ENCODE measurements around the gene SEPTIN14.
"Not testable (repeated sequence)": the region's sequence is repeated elsewhere in the genome, so short reads cannot be mapped to it uniquely, and the experiment has no call there.

Gene SEPTIN14

GRCh38 chr7:55871932-55872485, 9.5 kb upstream of the SEPTIN14 start:
- Histone ChIP-seq H3K79me2 (ENCODE audit: insufficient read depth, low read length) (no peaks in the 10 kb centered on the region), H4K20me1 (ENCODE audit: low read depth, low read length) (no peaks in the 10 kb centered on the region), H3K27me3 (ENCODE audit: low read length) (no peaks in the 10 kb centered on the region), H3K4me3 (ENCODE audit: insufficient read depth, low read length, poor library complexity, severe bottlenecking) (no peak overlapping the region), H3K27ac (ENCODE audit: low read depth, low read length) (no peak overlapping the region), H3K9me2 (replicated peaks; ENCODE audit: insufficient read depth, low read length) (no peaks in the 10 kb centered on the region), H3K9me3 (ENCODE audit: insufficient read depth, low read length) (no peaks in the 10 kb centered on the region), H3K9ac (ENCODE audit: low read length) (no peak overlapping the region), H3K4me2 (ENCODE audit: low read depth, low read length, poor library complexity, severe bottlenecking) (no peak overlapping the region), H2AFZ (ENCODE audit: low read depth, low read length, severe bottlenecking) (no peak overlapping the region), H3F3A (ENCODE audit: insufficient read depth) (no peaks in the 10 kb centered on the region), H3K36me3 (ENCODE audit: low read length) (no peaks in the 10 kb centered on the region)
- TF ChIP-seq CTCF (IDR thresholded peaks at IDR 0.05; ENCODE audit: insufficient read depth, low read length, poor library complexity, severe bottlenecking) (no peak), EZH2phosphoT487 (conservative IDR thresholded peaks at IDR 0.05; ENCODE audit: low read length) (no peak)

GRCh38 chr7:55868989-55869388, 6.4 kb upstream of the SEPTIN14 start:
- not testable (repeated sequence) for H3K4me3 ChIP-seq (ENCODE audit: insufficient read depth, low read length, poor library complexity, severe bottlenecking); H3K9me3 ChIP-seq (ENCODE audit: insufficient read depth, low read length); H3K36me3 ChIP-seq (ENCODE audit: low read length); H3K79me2 ChIP-seq (ENCODE audit: insufficient read depth, low read length); H3K4me2 ChIP-seq (ENCODE audit: low read depth, low read length, poor library complexity, severe bottlenecking); H2AFZ ChIP-seq (ENCODE audit: low read depth, low read length, severe bottlenecking); H4K20me1 ChIP-seq (ENCODE audit: low read depth, low read length); H3K9ac ChIP-seq (ENCODE audit: low read length); H3F3A ChIP-seq (ENCODE audit: insufficient read depth); H3K9me2 ChIP-seq (replicated peaks; ENCODE audit: insufficient read depth, low read length); H3K27ac ChIP-seq (ENCODE audit: low read depth, low read length); H3K27me3 ChIP-seq (ENCODE audit: low read length)

GRCh38 chr7:55845164-55845563, 17.4 kb downstream of the SEPTIN14 start:
- H3K27me3 ChIP-seq (ENCODE audit: low read length); H3K9me2 ChIP-seq (replicated peaks; ENCODE audit: insufficient read depth, low read length); H3F3A ChIP-seq (ENCODE audit: insufficient read depth); H3K36me3 ChIP-seq (ENCODE audit: low read length); H3K4me2 ChIP-seq (ENCODE audit: low read depth, low read length, poor library complexity, severe bottlenecking); H4K20me1 ChIP-seq (ENCODE audit: low read depth, low read length); H2AFZ ChIP-seq (ENCODE audit: low read depth, low read length, severe bottlenecking); H3K9ac ChIP-seq (ENCODE audit: low read length); H3K27ac ChIP-seq (ENCODE audit: low read depth, low read length); H3K4me3 ChIP-seq (ENCODE audit: insufficient read depth, low read length, poor library complexity, severe bottlenecking); H3K9me3 ChIP-seq (ENCODE audit: insufficient read depth, low read length); H3K79me2 ChIP-seq (ENCODE audit: insufficient read depth, low read length): not testable (repeated sequence)

GRCh38 chr7:55838595-55838994, 24.0 kb downstream of the SEPTIN14 start:
- TF ChIP-seq EZH2phosphoT487 (conservative IDR thresholded peaks at IDR 0.05; ENCODE audit: low read length) = no peak
- no peak for TF ChIP-seq CTCF (IDR thresholded peaks at IDR 0.05; ENCODE audit: insufficient read depth, low read length, poor library complexity, severe bottlenecking)
- H3F3A ChIP-seq (ENCODE audit: insufficient read depth) = no peaks in the 10 kb centered on the region
- H3K36me3 ChIP-seq (ENCODE audit: low read length) = no peaks in the 10 kb centered on the region
- no peak overlapping the region for H3K4me3 ChIP-seq (ENCODE audit: insufficient read depth, low read length, poor library complexity, severe bottlenecking)
- no peaks in the 10 kb centered on the region for H3K9me3 ChIP-seq (ENCODE audit: insufficient read depth, low read length)
- H2AFZ ChIP-seq (ENCODE audit: low read depth, low read length, severe bottlenecking) = no peak overlapping the region
- no peaks in the 10 kb centered on the region for H4K20me1 ChIP-seq (ENCODE audit: low read depth, low read length)
- no peaks in the 10 kb centered on the region for H3K27me3 ChIP-seq (ENCODE audit: low read length)
- no peaks in the 10 kb centered on the region for H3K9me2 ChIP-seq (replicated peaks; ENCODE audit: insufficient read depth, low read length)
- H3K9ac ChIP-seq (ENCODE audit: low read length) = no peak overlapping the region
- no peak overlapping the region for H3K27ac ChIP-seq (ENCODE audit: low read depth, low read length)
- H3K4me2 ChIP-seq (ENCODE audit: low read depth, low read length, poor library complexity, severe bottlenecking) = no peak overlapping the region
- no peaks in the 10 kb centered on the region for H3K79me2 ChIP-seq (ENCODE audit: insufficient read depth, low read length)
